ENCODE measurements around the gene DPAGT1.
A peak's percentile ranks its signal among the peaks of the same experiment; 100 is the strongest.

The DPAGT1 gene

GRCh38 chr11:119121008-119121810 is 19.6 kb upstream of the DPAGT1 start, which contains the start of gene HINFP:
Gene HINFP, plus strand, starts transcription at chr11:119121580. Its CDS starts 5,365 bp downstream, at chr11:119126945.
- ChIA-PET CTCF (interaction anchor here (0.6 to 3.2 kb wide), 7 partner anchors 13 to 434 kb away, joined by 3 to 18 read pairs (median 3); no protein-coding TSS in a partner anchor), POLR2A (interaction anchor here (0.6 to 3.6 kb wide), 24 partner anchors 9 to 260 kb away, joined by 3 to 51 read pairs (median 5); partner anchors contain the start of genes C2CD2L, CBL, CENATAC and DPAGT1)
- Histone ChIP-seq H3K4me1 (ENCODE audit: control insufficient read depth, insufficient read depth, low read length) (peaks cover 4% of the 10 kb centered on the region; the same call in 1 of the 2 replicates), H3K9me3 (ENCODE audit: control insufficient read depth, insufficient read depth, low read depth, low read length) (no peaks in the 10 kb centered on the region), H3K4me3 (ENCODE audit: low read depth, low read length) (peak within 1 kb of the TSS; percentile 62), H3K36me3 (ENCODE audit: control insufficient read depth in 2 of 2, insufficient read depth in 1 of 2, low read length in 2 of 2) (peaks cover 3 to 26% of the 10 kb centered on the region in 2 experiments; a peak in 2 of 3 replicates), H3K27ac (ENCODE audit: extremely low read depth, low read depth, low read length) (peak within 1 kb of the TSS; percentile 21; the same call in 1 of the 2 replicates)
- TF ChIP-seq ZNF146 (tag by site-specific recombination; IDR thresholded peaks at IDR 0.05): no peak
- no peak for TF ChIP-seq SETDB1 (IDR thresholded peaks at IDR 0.05; ENCODE audit: insufficient read length, low read length)
- peak; percentile 48 for TF ChIP-seq SP7 (tag by site-specific recombination; IDR thresholded peaks at IDR 0.05)
- no peak for TF ChIP-seq ZNF785 (tag by site-specific recombination; IDR thresholded peaks at IDR 0.05)
- TF ChIP-seq, protein P1, sequence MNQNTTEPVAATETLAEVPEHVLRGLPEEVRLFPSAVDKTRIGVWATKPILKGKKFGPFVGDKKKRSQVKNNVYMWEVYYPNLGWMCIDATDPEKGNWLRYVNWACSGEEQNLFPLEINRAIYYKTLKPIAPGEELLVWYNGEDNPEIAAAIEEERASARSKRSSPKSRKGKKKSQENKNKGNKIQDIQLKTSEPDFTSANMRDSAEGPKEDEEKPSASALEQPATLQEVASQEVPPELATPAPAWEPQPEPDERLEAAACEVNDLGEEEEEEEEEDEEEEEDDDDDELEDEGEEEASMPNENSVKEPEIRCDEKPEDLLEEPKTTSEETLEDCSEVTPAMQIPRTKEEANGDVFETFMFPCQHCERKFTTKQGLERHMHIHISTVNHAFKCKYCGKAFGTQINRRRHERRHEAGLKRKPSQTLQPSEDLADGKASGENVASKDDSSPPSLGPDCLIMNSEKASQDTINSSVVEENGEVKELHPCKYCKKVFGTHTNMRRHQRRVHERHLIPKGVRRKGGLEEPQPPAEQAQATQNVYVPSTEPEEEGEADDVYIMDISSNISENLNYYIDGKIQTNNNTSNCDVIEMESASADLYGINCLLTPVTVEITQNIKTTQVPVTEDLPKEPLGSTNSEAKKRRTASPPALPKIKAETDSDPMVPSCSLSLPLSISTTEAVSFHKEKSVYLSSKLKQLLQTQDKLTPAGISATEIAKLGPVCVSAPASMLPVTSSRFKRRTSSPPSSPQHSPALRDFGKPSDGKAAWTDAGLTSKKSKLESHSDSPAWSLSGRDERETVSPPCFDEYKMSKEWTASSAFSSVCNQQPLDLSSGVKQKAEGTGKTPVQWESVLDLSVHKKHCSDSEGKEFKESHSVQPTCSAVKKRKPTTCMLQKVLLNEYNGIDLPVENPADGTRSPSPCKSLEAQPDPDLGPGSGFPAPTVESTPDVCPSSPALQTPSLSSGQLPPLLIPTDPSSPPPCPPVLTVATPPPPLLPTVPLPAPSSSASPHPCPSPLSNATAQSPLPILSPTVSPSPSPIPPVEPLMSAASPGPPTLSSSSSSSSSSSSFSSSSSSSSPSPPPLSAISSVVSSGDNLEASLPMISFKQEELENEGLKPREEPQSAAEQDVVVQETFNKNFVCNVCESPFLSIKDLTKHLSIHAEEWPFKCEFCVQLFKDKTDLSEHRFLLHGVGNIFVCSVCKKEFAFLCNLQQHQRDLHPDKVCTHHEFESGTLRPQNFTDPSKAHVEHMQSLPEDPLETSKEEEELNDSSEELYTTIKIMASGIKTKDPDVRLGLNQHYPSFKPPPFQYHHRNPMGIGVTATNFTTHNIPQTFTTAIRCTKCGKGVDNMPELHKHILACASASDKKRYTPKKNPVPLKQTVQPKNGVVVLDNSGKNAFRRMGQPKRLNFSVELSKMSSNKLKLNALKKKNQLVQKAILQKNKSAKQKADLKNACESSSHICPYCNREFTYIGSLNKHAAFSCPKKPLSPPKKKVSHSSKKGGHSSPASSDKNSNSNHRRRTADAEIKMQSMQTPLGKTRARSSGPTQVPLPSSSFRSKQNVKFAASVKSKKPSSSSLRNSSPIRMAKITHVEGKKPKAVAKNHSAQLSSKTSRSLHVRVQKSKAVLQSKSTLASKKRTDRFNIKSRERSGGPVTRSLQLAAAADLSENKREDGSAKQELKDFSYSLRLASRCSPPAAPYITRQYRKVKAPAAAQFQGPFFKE (tag by site-specific recombination; IDR thresholded peaks at IDR 0.05; ENCODE audit: borderline replicate concordance): no peak
- TF ChIP-seq, protein P2, sequence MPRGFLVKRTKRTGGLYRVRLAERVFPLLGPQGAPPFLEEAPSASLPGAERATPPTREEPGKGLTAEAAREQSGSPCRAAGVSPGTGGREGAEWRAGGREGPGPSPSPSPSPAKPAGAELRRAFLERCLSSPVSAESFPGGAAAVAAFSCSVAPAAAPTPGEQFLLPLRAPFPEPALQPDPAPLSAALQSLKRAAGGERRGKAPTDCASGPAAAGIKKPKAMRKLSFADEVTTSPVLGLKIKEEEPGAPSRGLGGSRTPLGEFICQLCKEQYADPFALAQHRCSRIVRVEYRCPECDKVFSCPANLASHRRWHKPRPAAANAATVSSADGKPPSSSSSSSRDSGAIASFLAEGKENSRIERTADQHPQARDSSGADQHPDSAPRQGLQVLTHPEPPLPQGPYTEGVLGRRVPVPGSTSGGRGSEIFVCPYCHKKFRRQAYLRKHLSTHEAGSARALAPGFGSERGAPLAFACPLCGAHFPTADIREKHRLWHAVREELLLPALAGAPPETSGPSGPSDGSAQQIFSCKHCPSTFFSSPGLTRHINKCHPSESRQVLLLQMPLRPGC (tag by site-specific recombination; IDR thresholded peaks at IDR 0.05): 0 out of 2 replicates have a peak, but pooled peaks have one; percentile 6
- no peak for TF ChIP-seq ZNF416 (tag by site-specific recombination; IDR thresholded peaks at IDR 0.05)
- TF ChIP-seq ZBTB48 (tag by site-specific recombination; IDR thresholded peaks at IDR 0.05): no peak
- peak; percentile 44 for TF ChIP-seq ZNF335 (tag by site-specific recombination; conservative IDR thresholded peaks at IDR 0.05)
- TF ChIP-seq ZBTB8A (tag by site-specific recombination; IDR thresholded peaks at IDR 0.05): no peak
- TF ChIP-seq ZNF2 (tag by site-specific recombination; IDR thresholded peaks at IDR 0.05): no peak
- TF ChIP-seq PRDM4 (tag by site-specific recombination; IDR thresholded peaks at IDR 0.05): no peak
- TF ChIP-seq, protein P3, sequence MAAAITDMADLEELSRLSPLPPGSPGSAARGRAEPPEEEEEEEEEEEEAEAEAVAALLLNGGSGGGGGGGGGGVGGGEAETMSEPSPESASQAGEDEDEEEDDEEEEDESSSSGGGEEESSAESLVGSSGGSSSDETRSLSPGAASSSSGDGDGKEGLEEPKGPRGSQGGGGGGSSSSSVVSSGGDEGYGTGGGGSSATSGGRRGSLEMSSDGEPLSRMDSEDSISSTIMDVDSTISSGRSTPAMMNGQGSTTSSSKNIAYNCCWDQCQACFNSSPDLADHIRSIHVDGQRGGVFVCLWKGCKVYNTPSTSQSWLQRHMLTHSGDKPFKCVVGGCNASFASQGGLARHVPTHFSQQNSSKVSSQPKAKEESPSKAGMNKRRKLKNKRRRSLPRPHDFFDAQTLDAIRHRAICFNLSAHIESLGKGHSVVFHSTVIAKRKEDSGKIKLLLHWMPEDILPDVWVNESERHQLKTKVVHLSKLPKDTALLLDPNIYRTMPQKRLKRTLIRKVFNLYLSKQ (tag by site-specific recombination; IDR thresholded peaks at IDR 0.05; ENCODE audit: borderline replicate concordance): no peak
- TF ChIP-seq ZNF747 (tag by site-specific recombination; IDR thresholded peaks at IDR 0.05): no peak
- TF ChIP-seq GFI1B (tag by site-specific recombination; IDR thresholded peaks at IDR 0.05): no peak
- TF ChIP-seq ZNF19 (tag by site-specific recombination; IDR thresholded peaks at IDR 0.05; ENCODE audit: low read depth): no peak
- TF ChIP-seq ZNF529 (tag by site-specific recombination; IDR thresholded peaks at IDR 0.05; ENCODE audit: insufficient replicate concordance): no peak
- TF ChIP-seq, protein P4, sequence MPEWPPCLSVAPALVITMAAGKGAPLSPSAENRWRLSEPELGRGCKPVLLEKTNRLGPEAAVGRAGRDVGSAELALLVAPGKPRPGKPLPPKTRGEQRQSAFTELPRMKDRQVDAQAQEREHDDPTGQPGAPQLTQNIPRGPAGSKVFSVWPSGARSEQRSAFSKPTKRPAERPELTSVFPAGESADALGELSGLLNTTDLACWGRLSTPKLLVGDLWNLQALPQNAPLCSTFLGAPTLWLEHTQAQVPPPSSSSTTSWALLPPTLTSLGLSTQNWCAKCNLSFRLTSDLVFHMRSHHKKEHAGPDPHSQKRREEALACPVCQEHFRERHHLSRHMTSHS (tag by site-specific recombination; IDR thresholded peaks at IDR 0.05): no peak
- no peak for TF ChIP-seq ZNF169 (tag by site-specific recombination; IDR thresholded peaks at IDR 0.05)
- TF ChIP-seq ZNF600 (tag by site-specific recombination; IDR thresholded peaks at IDR 0.05): peak; percentile 44; the same call in 1 of the 2 replicates
- TF ChIP-seq, protein P5, sequence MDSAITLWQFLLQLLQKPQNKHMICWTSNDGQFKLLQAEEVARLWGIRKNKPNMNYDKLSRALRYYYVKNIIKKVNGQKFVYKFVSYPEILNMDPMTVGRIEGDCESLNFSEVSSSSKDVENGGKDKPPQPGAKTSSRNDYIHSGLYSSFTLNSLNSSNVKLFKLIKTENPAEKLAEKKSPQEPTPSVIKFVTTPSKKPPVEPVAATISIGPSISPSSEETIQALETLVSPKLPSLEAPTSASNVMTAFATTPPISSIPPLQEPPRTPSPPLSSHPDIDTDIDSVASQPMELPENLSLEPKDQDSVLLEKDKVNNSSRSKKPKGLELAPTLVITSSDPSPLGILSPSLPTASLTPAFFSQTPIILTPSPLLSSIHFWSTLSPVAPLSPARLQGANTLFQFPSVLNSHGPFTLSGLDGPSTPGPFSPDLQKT (IDR thresholded peaks at IDR 0.05; ENCODE audit: borderline replicate concordance, low read depth, low read length): no peak
- TF ChIP-seq ZNF510 (tag by site-specific recombination; IDR thresholded peaks at IDR 0.05; ENCODE audit: insufficient replicate concordance): no peak
- no peak for TF ChIP-seq ZNF585B (tag by site-specific recombination; IDR thresholded peaks at IDR 0.05)
